ENCODE data around the gene CCDC33. TPM values are rescaled to one million over a fixed set of nuclear protein-coding genes. Genes with fewer than 3 reads are reported as not detected.
A peak's percentile ranks its signal among the peaks of the same experiment; 100 is the strongest.

Gene CCDC33
- total RNA-seq, 1 donor from 2014 or later: 0.52 TPM

- H3K27me3 ChIP-seq (ENCODE audit: control insufficient read depth in 3 of 3, insufficient read depth in 3 of 3, low read length in 3 of 3): peaks cover 0 to 3% (median 3%) of the 10 kb centered on the region in 3 donors
These were observed 131.2 kb downstream of the CCDC33 start, which contains the start of gene CYP11A1 for GRCh38 chr15:74367296-74367854. TSS of gene CYP11A1 (minus strand) at chr15:74367646. CDS start at chr15:74367585, 61 bp downstream.

GRCh38 chr15:74368121-74368520, 132.0 kb downstream of the CCDC33 start:
- Histone ChIP-seq H3K36me3 (ENCODE audit: control insufficient read depth in 3 of 3, insufficient read depth in 3 of 3, low read length in 3 of 3) (no peaks in the 10 kb centered on the region), H3K27ac (ENCODE audit: low read depth, low read length) (no peak overlapping the region), H3K9ac (ENCODE audit: low read depth in 1 of 3, low read length in 3 of 3) (no peak overlapping the region), H3K27me3 (ENCODE audit: control insufficient read depth in 3 of 3, insufficient read depth in 3 of 3, low read length in 3 of 3) (peaks cover 0 to 3% (median 3%) of the 10 kb centered on the region in 3 donors), H3K4me1 (ENCODE audit: control insufficient read depth in 3 of 3, insufficient read depth in 3 of 3, low read length in 3 of 3) (peaks cover 6% of the 10 kb centered on the region in 3 donors), H3K9me3 (ENCODE audit: control insufficient read depth in 3 of 3, low read length in 3 of 3) (no peaks in the 10 kb centered on the region), H3K4me3 (ENCODE audit: low read length in 3 of 3) (no peak overlapping the region)

More at GRCh38 chr15:74367296-74367854, 131.2 kb downstream of the CCDC33 start, which contains the start of gene CYP11A1:
- Histone ChIP-seq H3K4me3 (ENCODE audit: low read length in 3 of 3) (no peak within 1 kb of the TSS), H3K27ac (ENCODE audit: low read depth, low read length) (no peak within 1 kb of the TSS), H3K9ac (ENCODE audit: low read depth in 1 of 3, low read length in 3 of 3) (no peak within 1 kb of the TSS), H3K4me1 (ENCODE audit: control insufficient read depth in 3 of 3, insufficient read depth in 3 of 3, low read length in 3 of 3) (peaks cover 6% of the 10 kb centered on the region in 3 donors), H3K9me3 (ENCODE audit: control insufficient read depth in 3 of 3, low read length in 3 of 3) (no peaks in the 10 kb centered on the region), H3K36me3 (ENCODE audit: control insufficient read depth in 3 of 3, insufficient read depth in 3 of 3, low read length in 3 of 3) (no peaks in the 10 kb centered on the region)

- no peaks in the 10 kb centered on the region for H3K36me3 ChIP-seq (ENCODE audit: control insufficient read depth in 3 of 3, insufficient read depth in 3 of 3, low read length in 3 of 3)
- no peak overlapping the region for H3K4me3 ChIP-seq (ENCODE audit: low read length in 3 of 3)
- no peak overlapping the region for H3K27ac ChIP-seq (ENCODE audit: low read depth, low read length)
- peaks cover 0 to 3% (median 3%) of the 10 kb centered on the region in 3 donors for H3K27me3 ChIP-seq (ENCODE audit: control insufficient read depth in 3 of 3, insufficient read depth in 3 of 3, low read length in 3 of 3)
- peaks cover 14 to 16% (median 14%) of the 10 kb centered on the region in 3 donors for H3K4me1 ChIP-seq (ENCODE audit: control insufficient read depth in 3 of 3, insufficient read depth in 3 of 3, low read length in 3 of 3)
- H3K9ac ChIP-seq (ENCODE audit: low read depth in 1 of 3, low read length in 3 of 3): no peak overlapping the region
- no peaks in the 10 kb centered on the region for H3K9me3 ChIP-seq (ENCODE audit: control insufficient read depth in 3 of 3, low read length in 3 of 3)
These were observed 133.1 kb downstream of the CCDC33 start for GRCh38 chr15:74369084-74369745.

- no peaks in the 10 kb centered on the region for H3K9me3 ChIP-seq (ENCODE audit: control insufficient read depth in 3 of 3, low read length in 3 of 3)
- H3K4me3 ChIP-seq (ENCODE audit: low read length in 3 of 3): no peak overlapping the region
- H3K4me1 ChIP-seq (ENCODE audit: control insufficient read depth in 3 of 3, insufficient read depth in 3 of 3, low read length in 3 of 3): peaks cover 18 to 21% (median 18%) of the 10 kb centered on the region in 3 donors
- no peak overlapping the region for H3K27ac ChIP-seq (ENCODE audit: low read depth, low read length)
- no peak overlapping the region for H3K9ac ChIP-seq (ENCODE audit: low read depth in 1 of 3, low read length in 3 of 3)
- no peaks in the 10 kb centered on the region for H3K36me3 ChIP-seq (ENCODE audit: control insufficient read depth in 3 of 3, insufficient read depth in 3 of 3, low read length in 3 of 3)
- H3K27me3 ChIP-seq (ENCODE audit: control insufficient read depth in 3 of 3, insufficient read depth in 3 of 3, low read length in 3 of 3): peaks cover 0 to 3% (median 3%) of the 10 kb centered on the region in 3 donors
These were observed 133.6 kb downstream of the CCDC33 start for GRCh38 chr15:74369756-74370155.

- Histone ChIP-seq H3K27me3 (ENCODE audit: control insufficient read depth in 3 of 3, insufficient read depth in 3 of 3, low read length in 3 of 3) (peaks cover 0 to 3% (median 3%) of the 10 kb centered on the region in 3 donors), H3K4me1 (ENCODE audit: control insufficient read depth in 3 of 3, insufficient read depth in 3 of 3, low read length in 3 of 3) (peaks cover 19 to 22% (median 19%) of the 10 kb centered on the region in 3 donors), H3K27ac (ENCODE audit: low read depth, low read length) (no peak overlapping the region)
These were observed 134.3 kb downstream of the CCDC33 start for GRCh38 chr15:74370471-74370870.

GRCh38 chr15:74373056-74373650, 137.0 kb downstream of the CCDC33 start:
- Histone ChIP-seq H3K9me3 (ENCODE audit: control insufficient read depth in 3 of 3, low read length in 3 of 3) (no peaks in the 10 kb centered on the region), H3K4me1 (ENCODE audit: control insufficient read depth in 3 of 3, insufficient read depth in 3 of 3, low read length in 3 of 3) (peaks cover 16 to 19% (median 17%) of the 10 kb centered on the region in 3 donors), H3K36me3 (ENCODE audit: control insufficient read depth in 3 of 3, insufficient read depth in 3 of 3, low read length in 3 of 3) (no peaks in the 10 kb centered on the region), H3K9ac (ENCODE audit: low read depth in 1 of 3, low read length in 3 of 3) (peak overlapping the region in 1 of 3 donors; percentile 40), H3K4me3 (ENCODE audit: low read length in 3 of 3) (peak overlapping the region in 1 of 3 donors; percentile 29), H3K27ac (ENCODE audit: low read depth, low read length) (no peak overlapping the region), H3K27me3 (ENCODE audit: control insufficient read depth in 3 of 3, insufficient read depth in 3 of 3, low read length in 3 of 3) (peaks cover 0 to 3% (median 0%) of the 10 kb centered on the region in 3 donors)

More at GRCh38 chr15:74370471-74370870, 134.3 kb downstream of the CCDC33 start:
- no peak overlapping the region for H3K9ac ChIP-seq (ENCODE audit: low read depth in 1 of 3, low read length in 3 of 3)
- H3K9me3 ChIP-seq (ENCODE audit: control insufficient read depth in 3 of 3, low read length in 3 of 3): no peaks in the 10 kb centered on the region
- no peaks in the 10 kb centered on the region for H3K36me3 ChIP-seq (ENCODE audit: control insufficient read depth in 3 of 3, insufficient read depth in 3 of 3, low read length in 3 of 3)
- no peak overlapping the region for H3K4me3 ChIP-seq (ENCODE audit: low read length in 3 of 3)

GRCh38 chr15:74373731-74374647, 137.9 kb downstream of the CCDC33 start:
- H3K27me3 ChIP-seq (ENCODE audit: control insufficient read depth in 3 of 3, insufficient read depth in 3 of 3, low read length in 3 of 3): peaks cover 0 to 3% (median 0%) of the 10 kb centered on the region in 3 donors

GRCh38 chr15:74374648-74375302, 138.6 kb downstream of the CCDC33 start:
- Histone ChIP-seq H3K4me1 (ENCODE audit: control insufficient read depth in 3 of 3, insufficient read depth in 3 of 3, low read length in 3 of 3) (peaks cover 16 to 19% (median 17%) of the 10 kb centered on the region in 3 donors), H3K9me3 (ENCODE audit: control insufficient read depth in 3 of 3, low read length in 3 of 3) (no peaks in the 10 kb centered on the region), H3K27ac (ENCODE audit: low read depth, low read length) (no peak overlapping the region), H3K9ac (ENCODE audit: low read depth in 1 of 3, low read length in 3 of 3) (peak overlapping the region in 1 of 3 donors; percentile 54), H3K27me3 (ENCODE audit: control insufficient read depth in 3 of 3, insufficient read depth in 3 of 3, low read length in 3 of 3) (peaks cover 0 to 3% (median 0%) of the 10 kb centered on the region in 3 donors), H3K36me3 (ENCODE audit: control insufficient read depth in 3 of 3, insufficient read depth in 3 of 3, low read length in 3 of 3) (no peaks in the 10 kb centered on the region), H3K4me3 (ENCODE audit: low read length in 3 of 3) (peak overlapping the region; percentile 43 to 80 (median 65))

More at GRCh38 chr15:74373731-74374647, 137.9 kb downstream of the CCDC33 start:
- Histone ChIP-seq H3K9me3 (ENCODE audit: control insufficient read depth in 3 of 3, low read length in 3 of 3) (no peaks in the 10 kb centered on the region), H3K9ac (ENCODE audit: low read depth in 1 of 3, low read length in 3 of 3) (peak overlapping the region in 2 of 3 donors; percentile 59 to 66), H3K36me3 (ENCODE audit: control insufficient read depth in 3 of 3, insufficient read depth in 3 of 3, low read length in 3 of 3) (no peaks in the 10 kb centered on the region), H3K4me1 (ENCODE audit: control insufficient read depth in 3 of 3, insufficient read depth in 3 of 3, low read length in 3 of 3) (peaks cover 16 to 19% (median 17%) of the 10 kb centered on the region in 3 donors), H3K27ac (ENCODE audit: low read depth, low read length) (no peak overlapping the region), H3K4me3 (ENCODE audit: low read length in 3 of 3) (peak overlapping the region; percentile 71 to 80 (median 75))

GRCh38 chr15:74375303-74375693, 139.2 kb downstream of the CCDC33 start:
- Histone ChIP-seq H3K27ac (ENCODE audit: low read depth, low read length) (no peak overlapping the region), H3K36me3 (ENCODE audit: control insufficient read depth in 3 of 3, insufficient read depth in 3 of 3, low read length in 3 of 3) (no peaks in the 10 kb centered on the region), H3K4me3 (ENCODE audit: low read length in 3 of 3) (no peak overlapping the region), H3K9me3 (ENCODE audit: control insufficient read depth in 3 of 3, low read length in 3 of 3) (no peaks in the 10 kb centered on the region), H3K9ac (ENCODE audit: low read depth in 1 of 3, low read length in 3 of 3) (no peak overlapping the region), H3K27me3 (ENCODE audit: control insufficient read depth in 3 of 3, insufficient read depth in 3 of 3, low read length in 3 of 3) (peaks cover 0 to 3% (median 0%) of the 10 kb centered on the region in 3 donors), H3K4me1 (ENCODE audit: control insufficient read depth in 3 of 3, insufficient read depth in 3 of 3, low read length in 3 of 3) (peaks cover 16 to 19% (median 17%) of the 10 kb centered on the region in 3 donors)
